HCT116 (cell line): Measurements from ENCODE around the gene THSD8.

Source experiments
- CBX3 ChIP-seq: IDR thresholded peaks from 2 replicates; pipeline ENCODE4 v1.6.1; 2012; ENCODE audit warnings: low read depth
- CTCF ChIP-seq, 3 experiments: fragments of 200-600 bp in 1 of 3; sonication (generic) in 1 of 3; IDR thresholded peaks in 2 of 3; conservative IDR thresholded peaks in 1 of 3; 2 replicates each; pipeline ENCODE4 v1.5.1; 2012 to 2017; ENCODE audit warnings: low read depth in 2 of 3, low read length in 2 of 3, antibody characterized with exemption in 1 of 3, borderline replicate concordance in 1 of 3, control low read depth in 1 of 3, mild to moderate bottlenecking in 1 of 3, mixed read lengths in 1 of 3, mixed run types in 1 of 3, moderate library complexity in 1 of 3; ENCODE audit not compliant: insufficient read depth in 1 of 3
- EZH2 ChIP-seq: fragments of 200-600 bp; sonication (generic); IDR thresholded peaks from 2 replicates; pipeline ENCODE4 v1.6.1; 2017; ENCODE audit warnings: antibody characterized with exemption, mixed run types
- EZH2phosphoT487 ChIP-seq: fragments of 200-600 bp; IDR thresholded peaks from 2 replicates; pipeline ENCODE4 v1.6.1; 2018; ENCODE audit warnings: antibody characterized with exemption, borderline replicate concordance
- REST ChIP-seq: IDR thresholded peaks from 2 replicates; pipeline ENCODE4 v1.6.1; 2012; ENCODE audit warnings: low read depth

- TF ChIP-seq EZH2: no peak
- TF ChIP-seq CTCF (IDR thresholded peaks at IDR 0.05 in 2 of 3, conservative IDR thresholded peaks at IDR 0.05 in 1 of 3; ENCODE audit: borderline replicate concordance in 1 of 3, insufficient read depth in 1 of 3, low read depth in 2 of 3, low read length in 2 of 3): no peak
- TF ChIP-seq REST: no peak
- no peak for TF ChIP-seq CBX3
- no peak for TF ChIP-seq EZH2phosphoT487
Observed at GRCh38 chr19:12772323-12772722, 29.5 kb upstream of the THSD8 start.
